WI38 (cell line): ENCODE results near the gene C12orf76.

Experiments
- H3K4me3 ChIP-seq: 2 replicates; pipeline ENCODE4 v1.5.1; 2011; ENCODE audit warnings: low read depth, mild to moderate bottlenecking, control low read depth, low read length
- TF ChIP-seq, protein P1 (sequence below): IDR thresholded peaks from 2 replicates; pipeline ENCODE4 v1.5.1; 2012; ENCODE audit warnings: low read depth, mild to moderate bottlenecking, control low read depth, low read length

C12orf76 gene

DNA sequence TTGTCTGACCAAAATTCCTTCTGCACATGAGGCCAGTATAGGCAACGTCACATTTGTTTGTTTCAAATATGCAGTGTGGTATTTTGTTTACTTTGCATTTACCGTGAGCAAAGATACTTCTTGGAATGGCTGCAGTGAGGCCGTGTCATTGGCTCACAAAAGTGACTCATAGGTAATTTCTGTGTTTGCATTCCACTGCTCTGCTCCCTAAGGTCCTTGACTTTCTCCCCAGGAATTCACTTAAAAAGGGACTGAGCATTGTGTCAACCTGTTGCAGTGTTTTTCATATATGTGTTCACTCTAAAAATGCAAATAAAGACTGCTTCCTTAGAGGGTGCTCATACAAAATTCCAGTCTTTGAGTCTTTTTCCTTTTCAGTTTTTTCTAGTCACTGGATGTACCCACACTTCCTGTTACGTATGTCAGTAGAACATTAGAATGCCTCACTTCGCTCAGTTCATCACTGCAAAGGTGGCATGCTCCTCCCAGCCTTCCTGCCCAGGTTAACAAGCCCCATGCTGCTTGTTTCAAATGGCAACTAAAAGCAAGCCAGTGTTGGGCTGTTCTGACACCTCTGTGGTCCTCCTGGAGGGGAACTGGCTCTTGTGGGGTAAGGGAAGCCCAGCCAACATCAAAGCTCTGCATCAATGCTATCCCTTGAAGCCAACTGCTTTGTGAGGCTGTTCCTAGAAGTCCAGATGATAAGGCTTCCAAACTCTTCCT lies 9.1 kb downstream of the C12orf76 start:
- H3K4me3 ChIP-seq: peak overlapping the region; percentile 11; the same call in 1 of the 2 replicates
- TF ChIP-seq, protein P1, sequence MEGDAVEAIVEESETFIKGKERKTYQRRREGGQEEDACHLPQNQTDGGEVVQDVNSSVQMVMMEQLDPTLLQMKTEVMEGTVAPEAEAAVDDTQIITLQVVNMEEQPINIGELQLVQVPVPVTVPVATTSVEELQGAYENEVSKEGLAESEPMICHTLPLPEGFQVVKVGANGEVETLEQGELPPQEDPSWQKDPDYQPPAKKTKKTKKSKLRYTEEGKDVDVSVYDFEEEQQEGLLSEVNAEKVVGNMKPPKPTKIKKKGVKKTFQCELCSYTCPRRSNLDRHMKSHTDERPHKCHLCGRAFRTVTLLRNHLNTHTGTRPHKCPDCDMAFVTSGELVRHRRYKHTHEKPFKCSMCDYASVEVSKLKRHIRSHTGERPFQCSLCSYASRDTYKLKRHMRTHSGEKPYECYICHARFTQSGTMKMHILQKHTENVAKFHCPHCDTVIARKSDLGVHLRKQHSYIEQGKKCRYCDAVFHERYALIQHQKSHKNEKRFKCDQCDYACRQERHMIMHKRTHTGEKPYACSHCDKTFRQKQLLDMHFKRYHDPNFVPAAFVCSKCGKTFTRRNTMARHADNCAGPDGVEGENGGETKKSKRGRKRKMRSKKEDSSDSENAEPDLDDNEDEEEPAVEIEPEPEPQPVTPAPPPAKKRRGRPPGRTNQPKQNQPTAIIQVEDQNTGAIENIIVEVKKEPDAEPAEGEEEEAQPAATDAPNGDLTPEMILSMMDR: no peak

DNA sequence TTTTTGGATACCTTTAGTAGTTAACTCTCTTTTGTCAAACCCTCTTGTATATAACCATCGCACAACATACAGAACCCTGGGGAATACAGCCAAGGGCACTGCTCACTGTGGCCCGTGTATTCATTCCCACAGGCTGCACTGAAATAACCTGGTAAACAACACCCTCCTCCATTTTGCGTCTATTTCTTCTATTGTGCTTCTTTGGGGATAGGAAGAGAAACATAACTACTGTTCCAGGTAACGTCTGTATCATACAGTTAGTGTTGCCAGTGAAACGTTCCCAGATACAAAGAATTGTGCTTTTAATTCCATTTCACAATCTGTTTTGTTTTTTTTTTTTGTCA lies 9.6 kb downstream of the C12orf76 start:
- H3K4me3 ChIP-seq: no peak overlapping the region
- TF ChIP-seq, protein P1: no peak

GRCh38 chr12:110037315-110037714 lies 11.0 kb downstream of the C12orf76 start:
- TF ChIP-seq, protein P1: no peak
- no peak overlapping the region for H3K4me3 ChIP-seq

DNA sequence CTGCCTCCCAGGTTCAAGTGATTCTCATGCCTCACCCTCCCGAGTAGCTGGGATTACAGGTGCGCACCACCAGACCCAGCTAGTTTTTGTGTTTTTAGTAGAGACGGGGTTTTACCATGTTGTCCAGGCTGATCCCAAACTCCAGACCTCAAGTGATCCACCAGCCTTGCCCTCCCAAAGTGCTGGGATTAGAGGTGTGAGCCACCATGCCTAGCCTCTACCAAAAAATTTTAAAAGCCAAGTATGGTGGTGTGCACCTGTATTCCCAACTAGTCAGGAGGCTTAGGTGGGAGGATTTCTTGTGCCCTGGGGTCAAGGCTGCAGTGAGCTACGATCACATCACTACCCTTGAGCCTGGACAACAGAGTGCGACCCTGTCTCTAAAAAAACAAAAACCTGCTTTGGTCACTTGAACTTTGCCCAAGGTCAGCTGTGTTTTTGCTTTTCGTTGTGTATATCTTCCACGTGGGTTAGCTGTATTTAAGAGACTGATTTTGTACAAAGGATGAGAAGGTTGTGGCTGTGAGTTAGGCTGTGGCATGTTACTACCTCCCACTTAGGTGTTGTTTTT lies 12.7 kb downstream of the C12orf76 start:
- TF ChIP-seq, protein P1: no peak
- no peak overlapping the region for H3K4me3 ChIP-seq

DNA sequence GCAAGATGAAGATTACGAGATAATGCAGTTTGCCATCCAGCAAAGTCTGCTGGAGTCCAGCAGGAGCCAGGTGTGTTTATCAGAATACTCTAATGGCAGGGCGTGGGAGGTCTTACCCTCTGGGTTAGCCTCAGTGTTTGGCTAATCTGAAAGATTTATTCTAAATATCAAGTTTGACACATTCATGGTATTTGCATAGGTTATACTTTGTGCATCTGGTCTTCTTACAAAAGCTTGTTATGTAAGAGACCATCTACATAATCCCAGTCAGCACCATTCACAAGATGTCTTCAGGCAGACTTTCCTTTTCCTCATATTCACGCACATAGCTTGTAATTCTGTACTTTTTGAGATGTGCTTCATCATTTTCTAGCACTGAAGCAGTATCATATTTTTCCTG lies 14.4 kb downstream of the C12orf76 start:
- no peak overlapping the region for H3K4me3 ChIP-seq
- TF ChIP-seq, protein P1: no peak

DNA sequence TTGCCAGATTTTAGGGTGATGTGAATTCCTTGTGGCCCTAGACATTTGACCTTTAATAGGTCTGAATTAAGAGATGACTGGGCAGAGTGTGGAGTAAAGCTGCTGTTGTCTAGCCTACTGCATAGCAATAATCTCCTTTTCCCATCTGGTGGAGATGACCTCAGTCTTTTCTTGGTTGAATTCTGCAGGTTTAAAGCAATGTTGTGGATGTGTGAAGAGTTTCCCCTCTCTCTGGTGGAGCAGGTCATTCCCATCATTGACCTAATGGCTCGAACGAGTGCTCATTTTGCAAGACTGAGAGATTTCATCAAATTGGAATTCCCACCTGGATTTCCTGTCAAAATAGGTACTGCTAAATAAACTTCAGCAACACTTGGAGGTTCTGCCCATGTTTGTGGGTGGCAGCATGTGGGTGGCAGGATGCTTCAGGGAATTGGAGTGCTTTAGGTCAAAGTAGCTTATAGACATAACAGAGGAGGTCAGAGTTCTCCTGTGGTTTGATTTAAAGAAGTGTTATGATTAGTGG lies 19.0 kb downstream of the C12orf76 start:
- TF ChIP-seq, protein P1: no peak
- H3K4me3 ChIP-seq: no peak overlapping the region

GRCh38 chr12:110028323-110028722 lies 20.0 kb downstream of the C12orf76 start:
- TF ChIP-seq, protein P1: no peak
- H3K4me3 ChIP-seq: no peak overlapping the region
